Sigmoid colon (tissue), 7 donors: Measurements from ENCODE around the gene SHANK3. TPM values are rescaled to one million over a fixed set of nuclear protein-coding genes. Genes with fewer than 3 reads are reported as not detected.

ENCODE experiments used
- DNase-seq: peaks from one replicate; pipeline ENCODE4 v3.0.0-alpha.2; 2019
- H3K27ac ChIP-seq, 4 donors: fragments of 200-600 bp; sonication (generic); one replicate each; pipeline ENCODE4 v1.5.1; 2016 to 2019; ENCODE audit warnings: mild to moderate bottlenecking in 1 of 4
- H3K27me3 ChIP-seq, 3 donors: fragments of 200-600 bp; sonication (generic); one replicate each; pipeline ENCODE4 v1.5.1; 2019; ENCODE audit warnings: mild to moderate bottlenecking in 1 of 3
- H3K36me3 ChIP-seq, 4 donors: fragments of 200-600 bp; sonication (generic); one replicate each; pipeline ENCODE4 v1.5.1; 2016 to 2019
- H3K4me1 ChIP-seq, 4 donors: fragments of 200-600 bp; sonication (generic); one replicate each; pipeline ENCODE4 v1.5.1; 2017 to 2019
- H3K4me3 ChIP-seq, 4 donors: fragments of 200-600 bp; sonication (generic); one replicate each; pipeline ENCODE4 v1.5.1; 2017 to 2019; ENCODE audit warnings: mild to moderate bottlenecking in 2 of 4, moderate library complexity in 1 of 4
- H3K9me3 ChIP-seq, 4 donors: fragments of 200-600 bp in 3 of 4; sonication (generic) in 3 of 4; one replicate each; pipeline versions ENCODE4 v1.5.1 to v1.6.1; 2013 to 2019
- EP300 ChIP-seq, 4 donors: sonication (generic); formaldehyde crosslinking; IDR thresholded peaks; one replicate each; pipeline ENCODE4 v1.6.1; 2017; ENCODE audit warnings: antibody characterized with exemption in 4 of 4
- POLR2A ChIP-seq, 2 donors: fragments of 450-650 bp; IDR thresholded peaks; one replicate each; pipeline ENCODE4 v1.6.1; 2016; ENCODE audit warnings: antibody characterized with exemption in 2 of 2, mild to moderate bottlenecking in 2 of 2, moderate library complexity in 2 of 2
- POLR2AphosphoS5 ChIP-seq, 4 donors: sonication (generic); formaldehyde crosslinking; IDR thresholded peaks; one replicate each; pipeline ENCODE4 v1.6.1; 2017; ENCODE audit warnings: antibody characterized with exemption in 4 of 4
- WGBS, 2 donors: extraction: QIAGEN DNeasy Blood & Tissue Kit; methylation state at CpG; one replicate each; pipeline ENCODE4 v1.1.7; 2013; 5-methylcytosine and 5-hydroxymethylcytosine counted together
- intact Hi-C: fragments of 100-400 bp; cut with DNase I; formaldehyde crosslinking; loops from one replicate; pipeline ENCODE4 v1.15.1; 2023
- polyA plus RNA-seq, 3 donors: library from polyadenylated mRNA; stranded (reverse); fragments of 200-250 nt; gene quantifications; one replicate each; pipeline ENCODE4 v1.2.3, GENCODE V29; 2013
- total RNA-seq, 4 donors: library from RNA; depleted of rRNA; stranded (reverse); fragments of >200 nt; gene quantifications; one replicate each; pipeline ENCODE4 v1.1.0, GENCODE V29; 2016
- TF ChIP-seq, protein P1 (sequence below), 4 experiments: fragments of 450-650 bp in 3 of 4; fragments of 200-600 bp in 1 of 4; IDR thresholded peaks; one replicate each; pipeline ENCODE4 v1.5.1; 2016 to 2019; ENCODE audit warnings: antibody characterized with exemption in 4 of 4, mild to moderate bottlenecking in 3 of 4, moderate library complexity in 2 of 4
- donor health status: healthy with polysubstance abuse.
- donor health status: Bipolar disorder and iron deficiency.
- donor health status: healthy.

The SHANK3 gene
- total and polyA plus RNA-seq, 7 donors, result 0.23 to 14.4 (median 3.2) TPM

GRCh38 chr22:50678218-50678650 is 5.6 kb downstream of the SHANK3 start:
- Histone ChIP-seq H3K27ac (no peak overlapping the region), H3K4me3 (no peak overlapping the region), H3K9me3 (no peaks in the 10 kb centered on the region), H3K4me1 (peaks cover 0 to 16% (median 14%) of the 10 kb centered on the region in 4 donors), H3K27me3 (peaks cover 18 to 30% (median 22%) of the 10 kb centered on the region in 3 donors), H3K36me3 (no peaks in the 10 kb centered on the region)
- TF ChIP-seq, protein P1, sequence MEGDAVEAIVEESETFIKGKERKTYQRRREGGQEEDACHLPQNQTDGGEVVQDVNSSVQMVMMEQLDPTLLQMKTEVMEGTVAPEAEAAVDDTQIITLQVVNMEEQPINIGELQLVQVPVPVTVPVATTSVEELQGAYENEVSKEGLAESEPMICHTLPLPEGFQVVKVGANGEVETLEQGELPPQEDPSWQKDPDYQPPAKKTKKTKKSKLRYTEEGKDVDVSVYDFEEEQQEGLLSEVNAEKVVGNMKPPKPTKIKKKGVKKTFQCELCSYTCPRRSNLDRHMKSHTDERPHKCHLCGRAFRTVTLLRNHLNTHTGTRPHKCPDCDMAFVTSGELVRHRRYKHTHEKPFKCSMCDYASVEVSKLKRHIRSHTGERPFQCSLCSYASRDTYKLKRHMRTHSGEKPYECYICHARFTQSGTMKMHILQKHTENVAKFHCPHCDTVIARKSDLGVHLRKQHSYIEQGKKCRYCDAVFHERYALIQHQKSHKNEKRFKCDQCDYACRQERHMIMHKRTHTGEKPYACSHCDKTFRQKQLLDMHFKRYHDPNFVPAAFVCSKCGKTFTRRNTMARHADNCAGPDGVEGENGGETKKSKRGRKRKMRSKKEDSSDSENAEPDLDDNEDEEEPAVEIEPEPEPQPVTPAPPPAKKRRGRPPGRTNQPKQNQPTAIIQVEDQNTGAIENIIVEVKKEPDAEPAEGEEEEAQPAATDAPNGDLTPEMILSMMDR (IDR thresholded peaks at IDR 0.05), result no peak
- no peak for TF ChIP-seq POLR2A (IDR thresholded peaks at IDR 0.05)
- intact Hi-C loops, result no loop called here
- WGBS, 2 donors, result 93% methylated on average over 17 of the region's 17 CpGs
- DNase-seq, result no peak

DNA sequence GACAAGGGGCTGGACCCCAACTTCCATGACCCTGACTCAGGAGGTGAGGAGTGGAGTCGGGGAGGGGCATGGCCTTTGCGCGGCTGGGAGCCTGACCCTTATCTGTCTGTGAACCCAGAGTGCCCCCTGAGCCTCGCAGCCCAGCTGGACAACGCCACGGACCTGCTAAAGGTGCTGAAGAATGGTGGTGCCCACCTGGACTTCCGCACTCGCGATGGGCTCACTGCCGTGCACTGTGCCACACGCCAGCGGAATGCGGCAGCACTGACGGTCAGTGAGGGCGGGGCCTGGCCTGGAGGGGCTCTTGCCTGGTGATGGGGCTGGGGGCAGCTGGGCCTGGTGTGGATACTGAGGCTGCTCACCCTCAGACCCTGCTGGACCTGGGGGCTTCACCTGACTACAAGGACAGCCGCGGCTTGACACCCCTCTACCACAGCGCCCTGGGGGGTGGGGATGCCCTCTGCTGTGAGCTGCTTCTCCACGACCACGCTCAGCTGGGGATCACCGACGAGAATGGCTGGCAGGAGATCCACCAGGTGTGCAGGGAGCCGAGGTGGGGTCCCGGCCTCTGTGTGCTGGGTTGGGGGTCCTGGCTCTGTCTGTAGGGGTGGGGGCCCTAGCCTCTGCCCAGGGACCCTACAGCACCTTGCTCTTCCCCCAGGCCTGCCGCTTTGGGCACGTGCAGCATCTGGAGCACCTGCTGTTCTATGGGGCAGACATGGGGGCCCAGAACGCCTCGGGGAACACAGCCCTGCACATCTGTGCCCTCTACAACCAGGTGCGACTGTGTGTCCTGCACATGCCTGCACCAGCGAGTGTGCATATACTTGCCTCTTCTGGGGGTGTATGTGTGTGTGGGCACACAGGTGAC is 6.3 kb downstream of the SHANK3 start:
- H3K36me3 ChIP-seq, result no peaks in the 10 kb centered on the region
- intact Hi-C loops, result no loop called here
- H3K27me3 ChIP-seq, result peaks cover 11 to 23% (median 15%) of the 10 kb centered on the region in 3 donors
- TF ChIP-seq POLR2AphosphoS5 (IDR thresholded peaks at IDR 0.05), result no peak
- TF ChIP-seq POLR2A (IDR thresholded peaks at IDR 0.05), result no peak
- TF ChIP-seq, protein P1 (IDR thresholded peaks at IDR 0.05), result no peak
- no peak for TF ChIP-seq EP300 (IDR thresholded peaks at IDR 0.05)
- no peak overlapping the region for H3K27ac ChIP-seq
- peaks cover 0 to 9% (median 7%) of the 10 kb centered on the region in 4 donors for H3K4me1 ChIP-seq
- WGBS, 2 donors, result 94 to 95% methylated on average over 30 of the region's 30 CpGs
- no peaks in the 10 kb centered on the region for H3K9me3 ChIP-seq
- DNase-seq, result no peak
- no peak overlapping the region for H3K4me3 ChIP-seq

GRCh38 chr22:50683086-50683993 is 10.7 kb downstream of the SHANK3 start:
- Histone ChIP-seq H3K4me3 (no peak overlapping the region), H3K36me3 (no peaks in the 10 kb centered on the region), H3K9me3 (no peaks in the 10 kb centered on the region), H3K27ac (no peak overlapping the region), H3K4me1 (no peaks in the 10 kb centered on the region), H3K27me3 (peaks cover 0 to 13% (median 0%) of the 10 kb centered on the region in 3 donors)
- 92 to 94% methylated on average over 21 of the region's 21 CpGs for WGBS, 2 donors
- intact Hi-C loops, result no loop called here
- no peak for TF ChIP-seq POLR2A (IDR thresholded peaks at IDR 0.05)
- TF ChIP-seq EP300 (IDR thresholded peaks at IDR 0.05), result no peak
- no peak for DNase-seq

GRCh38 chr22:50683994-50684371 is 11.4 kb downstream of the SHANK3 start:
- H3K27ac ChIP-seq, result no peak overlapping the region
- DNase-seq, result no peak
- no peaks in the 10 kb centered on the region for H3K4me1 ChIP-seq
- H3K4me3 ChIP-seq, result no peak overlapping the region
- no peaks in the 10 kb centered on the region for H3K36me3 ChIP-seq
- TF ChIP-seq POLR2AphosphoS5 (IDR thresholded peaks at IDR 0.05) (no peak), POLR2A (IDR thresholded peaks at IDR 0.05) (no peak), EP300 (IDR thresholded peaks at IDR 0.05) (no peak)
- TF ChIP-seq, protein P1 (IDR thresholded peaks at IDR 0.05), result no peak
- no peaks in the 10 kb centered on the region for H3K9me3 ChIP-seq
- 75 to 81% methylated on average over 6 of the region's 6 CpGs for WGBS, 2 donors
- H3K27me3 ChIP-seq, result peaks cover 0 to 16% (median 0%) of the 10 kb centered on the region in 3 donors
- intact Hi-C loops, result no loop called here

- H3K27ac ChIP-seq, result no peak overlapping the region
- intact Hi-C loops, result no loop called here
- H3K4me3 ChIP-seq, result no peak overlapping the region
- TF ChIP-seq EP300 (IDR thresholded peaks at IDR 0.05), result no peak
- TF ChIP-seq, protein P1 (IDR thresholded peaks at IDR 0.05), result no peak
- TF ChIP-seq POLR2A (IDR thresholded peaks at IDR 0.05), result no peak
- TF ChIP-seq POLR2AphosphoS5 (IDR thresholded peaks at IDR 0.05), result no peak
- H3K27me3 ChIP-seq, result peaks cover 0 to 16% (median 0%) of the 10 kb centered on the region in 3 donors
- H3K9me3 ChIP-seq, result no peaks in the 10 kb centered on the region
- no peaks in the 10 kb centered on the region for H3K4me1 ChIP-seq
- H3K36me3 ChIP-seq, result no peaks in the 10 kb centered on the region
- DNase-seq, result no peak
- WGBS, 2 donors, result 88 to 92% methylated on average over 8 of the region's 8 CpGs
Measured at GRCh38 chr22:50684501-50684900, 11.9 kb downstream of the SHANK3 start.
